Measurements from ENCODE around the gene SYNE1. TPM values are rescaled to one million over a fixed set of nuclear protein-coding genes. Genes with fewer than 3 reads are reported as not detected.

Gene SYNE1
- total and polyA plus RNA-seq, 10 of the 15 experiments (the other 5 are each of a cell fraction or from before 2014, with no cell fraction given) = 2.3 to 28.7 (median 14.1) TPM

DNA sequence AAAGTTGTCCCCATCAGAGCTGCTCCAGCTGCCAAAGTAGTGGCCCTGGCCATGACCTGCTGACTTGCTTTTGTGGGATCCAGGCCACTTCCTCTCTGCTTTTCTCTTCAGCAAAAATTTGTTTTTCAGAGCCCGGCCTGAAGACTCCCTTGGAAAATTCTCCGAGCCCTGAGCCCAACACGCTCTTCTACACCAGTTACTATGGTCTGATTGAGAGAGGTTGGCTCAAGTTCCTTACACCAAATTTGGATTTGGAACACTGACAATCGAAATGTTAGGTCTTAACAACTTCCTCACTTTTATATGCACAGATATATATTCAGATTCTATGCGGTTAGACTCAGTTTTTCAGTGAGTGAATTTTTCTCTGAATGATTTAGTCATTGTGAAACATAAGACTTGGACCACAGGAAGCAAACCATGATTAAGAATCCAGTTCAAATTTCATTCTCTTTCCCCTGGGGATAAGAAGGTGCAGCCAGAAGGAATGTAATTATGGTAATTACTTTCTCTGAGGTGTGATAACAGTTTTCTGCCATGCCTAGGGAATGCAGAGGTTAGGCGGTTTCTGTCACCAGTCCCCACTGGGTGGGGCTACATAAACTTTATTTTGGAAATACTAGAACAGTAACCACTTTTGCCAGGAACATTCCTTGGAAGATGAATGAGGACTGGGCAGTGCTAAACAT lies 365.2 kb downstream of the SYNE1 start:
- CTCF ChIA-PET = interaction anchor here (0.6 to 4.3 kb wide), 11 partner anchors 10 to 595 kb away, joined by 3 to 23 read pairs (median 7); no protein-coding TSS in a partner anchor
- WGBS (ENCODE audit: insufficient coverage, insufficient replicate concordance, low lambda C conversion rate, missing lambda C conversion rate) = 54% methylated on average over 6 of the region's 6 CpGs
- Histone ChIP-seq H3K4me3 (no peak overlapping the region), H3K27me3 (replicated peaks in 1 of 2; ENCODE audit: control insufficient read depth in 2 of 2, insufficient read depth in 2 of 2, low read length in 1 of 2) (no peaks in the 10 kb centered on the region), H3K79me2 (ENCODE audit: control insufficient read depth, insufficient read depth, low read length) (no peaks in the 10 kb centered on the region), H3K27ac (ENCODE audit: control insufficient read depth, insufficient read depth) (no peak overlapping the region), H3K36me3 (ENCODE audit: control insufficient read depth in 2 of 2, insufficient read depth in 2 of 2, low read length in 1 of 2) (peaks cover 0 to 3% of the 10 kb centered on the region in 2 experiments; a peak in 2 of 4 replicates), H3K9me3 (replicated peaks; ENCODE audit: control insufficient read depth, insufficient read depth, low read length) (no peaks in the 10 kb centered on the region), H3K4me1 (ENCODE audit: control insufficient read depth, insufficient read depth, low read length) (peaks cover 9% of the 10 kb centered on the region; the same call in 1 of the 2 replicates), H2AFZ (ENCODE audit: control insufficient read depth, low read depth, low read length) (no peak overlapping the region), H3K4me2 (ENCODE audit: control insufficient read depth, insufficient read depth) (no peak overlapping the region), H4K20me1 (ENCODE audit: control insufficient read depth, insufficient read depth) (no peaks in the 10 kb centered on the region), H3K9ac (ENCODE audit: control insufficient read depth, insufficient read depth, low read length) (no peak overlapping the region)
- in situ Hi-C loops (cut with MboI) = loop anchor here (5.0 kb wide), 1 partner anchor 590 kb away; no protein-coding TSS in a partner anchor
- RAD21 ChIA-PET (ENCODE audit: unreplicated experiment) = interaction anchor here (0.9 to 2.4 kb wide), 7 partner anchors 26 to 581 kb away, joined by 3 to 14 read pairs (median 4); no protein-coding TSS in a partner anchor
- intact Hi-C loops (cut with micrococcal nuclease; ENCODE audit: unreplicated experiment) = loop anchor here (2.0 kb wide), 1 partner anchor 67 kb away; no protein-coding TSS in a partner anchor
- DNase-seq (ENCODE audit: low read depth, low spot score) (peak; percentile 13), ATAC-seq (peak; percentile 77), FAIRE-seq (peak; percentile 68)
- POLR2A ChIA-PET = no interaction called here
- SMC1A ChIA-PET (ENCODE audit: uncharacterized antibody, unreplicated experiment) = interaction anchor here (0.6 to 4.7 kb wide), 15 partner anchors 24 to 581 kb away, joined by 3 to 34 read pairs (median 4); no protein-coding TSS in a partner anchor
- no TSS peak for BruUV-seq (replicated peaks)
- TF ChIP-seq, protein P1, sequence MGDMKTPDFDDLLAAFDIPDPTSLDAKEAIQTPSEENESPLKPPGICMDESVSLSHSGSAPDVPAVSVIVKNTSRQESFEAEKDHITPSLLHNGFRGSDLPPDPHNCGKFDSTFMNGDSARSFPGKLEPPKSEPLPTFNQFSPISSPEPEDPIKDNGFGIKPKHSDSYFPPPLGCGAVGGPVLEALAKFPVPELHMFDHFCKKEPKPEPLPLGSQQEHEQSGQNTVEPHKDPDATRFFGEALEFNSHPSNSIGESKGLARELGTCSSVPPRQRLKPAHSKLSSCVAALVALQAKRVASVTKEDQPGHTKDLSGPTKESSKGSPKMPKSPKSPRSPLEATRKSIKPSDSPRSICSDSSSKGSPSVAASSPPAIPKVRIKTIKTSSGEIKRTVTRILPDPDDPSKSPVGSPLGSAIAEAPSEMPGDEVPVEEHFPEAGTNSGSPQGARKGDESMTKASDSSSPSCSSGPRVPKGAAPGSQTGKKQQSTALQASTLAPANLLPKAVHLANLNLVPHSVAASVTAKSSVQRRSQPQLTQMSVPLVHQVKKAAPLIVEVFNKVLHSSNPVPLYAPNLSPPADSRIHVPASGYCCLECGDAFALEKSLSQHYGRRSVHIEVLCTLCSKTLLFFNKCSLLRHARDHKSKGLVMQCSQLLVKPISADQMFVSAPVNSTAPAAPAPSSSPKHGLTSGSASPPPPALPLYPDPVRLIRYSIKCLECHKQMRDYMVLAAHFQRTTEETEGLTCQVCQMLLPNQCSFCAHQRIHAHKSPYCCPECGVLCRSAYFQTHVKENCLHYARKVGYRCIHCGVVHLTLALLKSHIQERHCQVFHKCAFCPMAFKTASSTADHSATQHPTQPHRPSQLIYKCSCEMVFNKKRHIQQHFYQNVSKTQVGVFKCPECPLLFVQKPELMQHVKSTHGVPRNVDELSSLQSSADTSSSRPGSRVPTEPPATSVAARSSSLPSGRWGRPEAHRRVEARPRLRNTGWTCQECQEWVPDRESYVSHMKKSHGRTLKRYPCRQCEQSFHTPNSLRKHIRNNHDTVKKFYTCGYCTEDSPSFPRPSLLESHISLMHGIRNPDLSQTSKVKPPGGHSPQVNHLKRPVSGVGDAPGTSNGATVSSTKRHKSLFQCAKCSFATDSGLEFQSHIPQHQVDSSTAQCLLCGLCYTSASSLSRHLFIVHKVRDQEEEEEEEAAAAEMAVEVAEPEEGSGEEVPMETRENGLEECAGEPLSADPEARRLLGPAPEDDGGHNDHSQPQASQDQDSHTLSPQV (IDR thresholded peaks at IDR 0.05) = no peak
- TF ChIP-seq SPI1 (IDR thresholded peaks at IDR 0.05; ENCODE audit: borderline replicate concordance, insufficient read depth, low read depth, low read length) (peak; percentile 24; the same call in 1 of the 2 replicates), DPF2 (IDR thresholded peaks at IDR 0.05) (no peak), ZBED1 (IDR thresholded peaks at IDR 0.05; ENCODE audit: borderline replicate concordance) (no peak), MTA2 (IDR thresholded peaks at IDR 0.05; ENCODE audit: low read depth) (0 out of 2 replicates have a peak, but pooled peaks have one; percentile 60), IKZF2 (IDR thresholded peaks at IDR 0.05) (peak in 1 of 2 experiments; percentile 43; a peak in 2 of 4 replicates), RUNX3 (IDR thresholded peaks at IDR 0.05; ENCODE audit: low read length) (peak; percentile 61), IKZF1 (conservative IDR thresholded peaks at IDR 0.05) (peak; percentile 69), ZNF687 (IDR thresholded peaks at IDR 0.05) (no peak), BACH1 (IDR thresholded peaks at IDR 0.05; ENCODE audit: borderline replicate concordance) (no peak), NR2F1 (conservative IDR thresholded peaks at IDR 0.05) (no peak), ZNF207 (IDR thresholded peaks at IDR 0.05; ENCODE audit: borderline replicate concordance) (no peak), MEF2B (IDR thresholded peaks at IDR 0.05; ENCODE audit: partially characterized antibody, poor library complexity, severe bottlenecking) (peak; percentile 75)
